SK-N-SH (cell line): ENCODE data around the gene TRIM5.

Experiments used
- CTCF ChIP-seq: fragments of 200-600 bp; sonication (generic); IDR thresholded peaks from 2 replicates; pipeline ENCODE4 v1.6.1; 2017; ENCODE audit warnings: antibody characterized with exemption, mild to moderate bottlenecking, moderate library complexity
- EP300 ChIP-seq, 2 experiments: IDR thresholded peaks; 2 replicates each; pipeline versions ENCODE4 v1.4.0 to v1.6.1; 2012; ENCODE audit warnings: borderline replicate concordance in 1 of 2, low read depth in 1 of 2, low read length in 1 of 2
- FOXM1 ChIP-seq: IDR thresholded peaks from 2 replicates; pipeline ENCODE4 v1.4.0; 2012; ENCODE audit warnings: low read depth, mild to moderate bottlenecking
- GATA2 ChIP-seq: sonication (generic); formaldehyde crosslinking; IDR thresholded peaks from 2 replicates; pipeline ENCODE4 v1.5.0; 2020; ENCODE audit warnings: mild to moderate bottlenecking, missing genetic modification reagents
- NFIC ChIP-seq: IDR thresholded peaks from 2 replicates; pipeline ENCODE4 v1.4.0; 2012; ENCODE audit warnings: borderline replicate concordance
- POLR2AphosphoS5 ChIP-seq: IDR thresholded peaks from 2 replicates; pipeline ENCODE4 v1.6.1; 2012; ENCODE audit warnings: low read depth, low read length
- RAD21 ChIP-seq: IDR thresholded peaks from 2 replicates; pipeline ENCODE4 v1.6.1; 2012; ENCODE audit warnings: mild to moderate bottlenecking, low read length
- SIN3A ChIP-seq: IDR thresholded peaks from 2 replicates; pipeline ENCODE4 v1.6.1; 2012; ENCODE audit warnings: low read depth, mild to moderate bottlenecking, low read length, moderate library complexity, borderline replicate concordance
- TAF1 ChIP-seq: IDR thresholded peaks from 2 replicates; pipeline ENCODE4 v1.6.1; 2012; ENCODE audit warnings: low read depth, mild to moderate bottlenecking, low read length, moderate library complexity, borderline replicate concordance
- YY1 ChIP-seq: IDR thresholded peaks from 2 replicates; pipeline ENCODE4 v1.4.0; 2012; ENCODE audit warnings: low read depth, mild to moderate bottlenecking
- TF ChIP-seq, protein P1 (sequence below): IDR thresholded peaks from 2 replicates; pipeline ENCODE4 v1.4.0; 2012; ENCODE audit warnings: low read depth
- TF ChIP-seq, protein P2 (sequence below): IDR thresholded peaks from 2 replicates; pipeline ENCODE4 v1.4.0; 2012; ENCODE audit warnings: low read depth, borderline replicate concordance
- TF ChIP-seq, protein P3 (sequence below): IDR thresholded peaks from 2 replicates; pipeline ENCODE4 v1.6.1; 2012; ENCODE audit warnings: mild to moderate bottlenecking, low read depth, low read length, moderate library complexity

DNA sequence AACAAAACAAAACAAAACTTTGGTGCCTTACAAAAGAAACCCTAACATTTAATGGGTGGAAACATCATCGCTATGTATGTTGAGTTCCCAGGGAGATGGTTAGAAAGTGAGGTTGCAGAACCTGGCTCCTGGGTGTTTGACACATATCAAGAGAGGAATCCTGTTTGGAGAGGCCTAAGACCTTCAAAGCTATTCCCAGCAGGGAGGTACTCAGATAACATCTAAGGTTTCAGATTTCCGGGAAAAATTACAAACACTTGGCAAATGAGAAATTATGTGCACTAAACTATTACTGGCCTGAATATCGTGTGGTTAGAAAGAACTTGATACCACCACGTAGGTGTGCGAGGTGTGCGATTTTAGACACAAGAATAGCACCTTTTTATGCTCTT is 18.5 kb downstream of the TRIM5 start:
- no peak for TF ChIP-seq CTCF
- TF ChIP-seq YY1: no peak
- no peak for TF ChIP-seq FOXM1
- TF ChIP-seq TAF1: no peak
- TF ChIP-seq, protein P1, sequence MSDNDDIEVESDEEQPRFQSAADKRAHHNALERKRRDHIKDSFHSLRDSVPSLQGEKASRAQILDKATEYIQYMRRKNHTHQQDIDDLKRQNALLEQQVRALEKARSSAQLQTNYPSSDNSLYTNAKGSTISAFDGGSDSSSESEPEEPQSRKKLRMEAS: no peak
- TF ChIP-seq POLR2AphosphoS5: no peak
- TF ChIP-seq EP300 (IDR thresholded peaks at IDR 0.05; ENCODE audit: borderline replicate concordance in 1 of 2, low read depth in 1 of 2, low read length in 1 of 2): no peak
- TF ChIP-seq, protein P2, sequence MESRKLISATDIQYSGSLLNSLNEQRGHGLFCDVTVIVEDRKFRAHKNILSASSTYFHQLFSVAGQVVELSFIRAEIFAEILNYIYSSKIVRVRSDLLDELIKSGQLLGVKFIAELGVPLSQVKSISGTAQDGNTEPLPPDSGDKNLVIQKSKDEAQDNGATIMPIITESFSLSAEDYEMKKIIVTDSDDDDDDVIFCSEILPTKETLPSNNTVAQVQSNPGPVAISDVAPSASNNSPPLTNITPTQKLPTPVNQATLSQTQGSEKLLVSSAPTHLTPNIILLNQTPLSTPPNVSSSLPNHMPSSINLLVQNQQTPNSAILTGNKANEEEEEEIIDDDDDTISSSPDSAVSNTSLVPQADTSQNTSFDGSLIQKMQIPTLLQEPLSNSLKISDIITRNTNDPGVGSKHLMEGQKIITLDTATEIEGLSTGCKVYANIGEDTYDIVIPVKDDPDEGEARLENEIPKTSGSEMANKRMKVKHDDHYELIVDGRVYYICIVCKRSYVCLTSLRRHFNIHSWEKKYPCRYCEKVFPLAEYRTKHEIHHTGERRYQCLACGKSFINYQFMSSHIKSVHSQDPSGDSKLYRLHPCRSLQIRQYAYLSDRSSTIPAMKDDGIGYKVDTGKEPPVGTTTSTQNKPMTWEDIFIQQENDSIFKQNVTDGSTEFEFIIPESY: no peak
- TF ChIP-seq NFIC: no peak
- no peak for TF ChIP-seq RAD21
- no peak for TF ChIP-seq SIN3A
- TF ChIP-seq, protein P3, sequence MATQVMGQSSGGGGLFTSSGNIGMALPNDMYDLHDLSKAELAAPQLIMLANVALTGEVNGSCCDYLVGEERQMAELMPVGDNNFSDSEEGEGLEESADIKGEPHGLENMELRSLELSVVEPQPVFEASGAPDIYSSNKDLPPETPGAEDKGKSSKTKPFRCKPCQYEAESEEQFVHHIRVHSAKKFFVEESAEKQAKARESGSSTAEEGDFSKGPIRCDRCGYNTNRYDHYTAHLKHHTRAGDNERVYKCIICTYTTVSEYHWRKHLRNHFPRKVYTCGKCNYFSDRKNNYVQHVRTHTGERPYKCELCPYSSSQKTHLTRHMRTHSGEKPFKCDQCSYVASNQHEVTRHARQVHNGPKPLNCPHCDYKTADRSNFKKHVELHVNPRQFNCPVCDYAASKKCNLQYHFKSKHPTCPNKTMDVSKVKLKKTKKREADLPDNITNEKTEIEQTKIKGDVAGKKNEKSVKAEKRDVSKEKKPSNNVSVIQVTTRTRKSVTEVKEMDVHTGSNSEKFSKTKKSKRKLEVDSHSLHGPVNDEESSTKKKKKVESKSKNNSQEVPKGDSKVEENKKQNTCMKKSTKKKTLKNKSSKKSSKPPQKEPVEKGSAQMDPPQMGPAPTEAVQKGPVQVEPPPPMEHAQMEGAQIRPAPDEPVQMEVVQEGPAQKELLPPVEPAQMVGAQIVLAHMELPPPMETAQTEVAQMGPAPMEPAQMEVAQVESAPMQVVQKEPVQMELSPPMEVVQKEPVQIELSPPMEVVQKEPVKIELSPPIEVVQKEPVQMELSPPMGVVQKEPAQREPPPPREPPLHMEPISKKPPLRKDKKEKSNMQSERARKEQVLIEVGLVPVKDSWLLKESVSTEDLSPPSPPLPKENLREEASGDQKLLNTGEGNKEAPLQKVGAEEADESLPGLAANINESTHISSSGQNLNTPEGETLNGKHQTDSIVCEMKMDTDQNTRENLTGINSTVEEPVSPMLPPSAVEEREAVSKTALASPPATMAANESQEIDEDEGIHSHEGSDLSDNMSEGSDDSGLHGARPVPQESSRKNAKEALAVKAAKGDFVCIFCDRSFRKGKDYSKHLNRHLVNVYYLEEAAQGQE: no peak
- TF ChIP-seq GATA2 (CRISPR knock-in tag): no peak
